Measurements from ENCODE around the gene MKNK1.

- TF ChIP-seq POLR2A (IDR thresholded peaks at IDR 0.05; ENCODE audit: low read depth, low read length) (no peak), SMC3 (IDR thresholded peaks at IDR 0.05; ENCODE audit: low read depth, low read length) (no peak), CEBPB (IDR thresholded peaks at IDR 0.05; ENCODE audit: low read depth, low read length) (no peak)
- TF ChIP-seq, protein P1, sequence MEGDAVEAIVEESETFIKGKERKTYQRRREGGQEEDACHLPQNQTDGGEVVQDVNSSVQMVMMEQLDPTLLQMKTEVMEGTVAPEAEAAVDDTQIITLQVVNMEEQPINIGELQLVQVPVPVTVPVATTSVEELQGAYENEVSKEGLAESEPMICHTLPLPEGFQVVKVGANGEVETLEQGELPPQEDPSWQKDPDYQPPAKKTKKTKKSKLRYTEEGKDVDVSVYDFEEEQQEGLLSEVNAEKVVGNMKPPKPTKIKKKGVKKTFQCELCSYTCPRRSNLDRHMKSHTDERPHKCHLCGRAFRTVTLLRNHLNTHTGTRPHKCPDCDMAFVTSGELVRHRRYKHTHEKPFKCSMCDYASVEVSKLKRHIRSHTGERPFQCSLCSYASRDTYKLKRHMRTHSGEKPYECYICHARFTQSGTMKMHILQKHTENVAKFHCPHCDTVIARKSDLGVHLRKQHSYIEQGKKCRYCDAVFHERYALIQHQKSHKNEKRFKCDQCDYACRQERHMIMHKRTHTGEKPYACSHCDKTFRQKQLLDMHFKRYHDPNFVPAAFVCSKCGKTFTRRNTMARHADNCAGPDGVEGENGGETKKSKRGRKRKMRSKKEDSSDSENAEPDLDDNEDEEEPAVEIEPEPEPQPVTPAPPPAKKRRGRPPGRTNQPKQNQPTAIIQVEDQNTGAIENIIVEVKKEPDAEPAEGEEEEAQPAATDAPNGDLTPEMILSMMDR (conservative IDR thresholded peaks at IDR 0.05; ENCODE audit: low read depth, low read length), result no peak
- TF ChIP-seq, protein P2, sequence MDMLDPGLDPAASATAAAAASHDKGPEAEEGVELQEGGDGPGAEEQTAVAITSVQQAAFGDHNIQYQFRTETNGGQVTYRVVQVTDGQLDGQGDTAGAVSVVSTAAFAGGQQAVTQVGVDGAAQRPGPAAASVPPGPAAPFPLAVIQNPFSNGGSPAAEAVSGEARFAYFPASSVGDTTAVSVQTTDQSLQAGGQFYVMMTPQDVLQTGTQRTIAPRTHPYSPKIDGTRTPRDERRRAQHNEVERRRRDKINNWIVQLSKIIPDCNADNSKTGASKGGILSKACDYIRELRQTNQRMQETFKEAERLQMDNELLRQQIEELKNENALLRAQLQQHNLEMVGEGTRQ (IDR thresholded peaks at IDR 0.05; ENCODE audit: low read depth, low read length), result no peak
Observed at GRCh38 chr1:46617108-46617800, 13.2 kb upstream of the MKNK1 start.

All from IMR-90 (cell line).